SHP77 treated with DMSO at 0.1 percent for 48 hours (cell line): Measurements from ENCODE around the gene LIN7B.
A peak's percentile ranks its signal among the peaks of the same experiment; 100 is the strongest.

ENCODE experiments used
- DNase-seq: peaks from one replicate; lab custom pipeline; 2025; lab: John Stamatoyannopoulos, UW

LIN7B gene

DNA sequence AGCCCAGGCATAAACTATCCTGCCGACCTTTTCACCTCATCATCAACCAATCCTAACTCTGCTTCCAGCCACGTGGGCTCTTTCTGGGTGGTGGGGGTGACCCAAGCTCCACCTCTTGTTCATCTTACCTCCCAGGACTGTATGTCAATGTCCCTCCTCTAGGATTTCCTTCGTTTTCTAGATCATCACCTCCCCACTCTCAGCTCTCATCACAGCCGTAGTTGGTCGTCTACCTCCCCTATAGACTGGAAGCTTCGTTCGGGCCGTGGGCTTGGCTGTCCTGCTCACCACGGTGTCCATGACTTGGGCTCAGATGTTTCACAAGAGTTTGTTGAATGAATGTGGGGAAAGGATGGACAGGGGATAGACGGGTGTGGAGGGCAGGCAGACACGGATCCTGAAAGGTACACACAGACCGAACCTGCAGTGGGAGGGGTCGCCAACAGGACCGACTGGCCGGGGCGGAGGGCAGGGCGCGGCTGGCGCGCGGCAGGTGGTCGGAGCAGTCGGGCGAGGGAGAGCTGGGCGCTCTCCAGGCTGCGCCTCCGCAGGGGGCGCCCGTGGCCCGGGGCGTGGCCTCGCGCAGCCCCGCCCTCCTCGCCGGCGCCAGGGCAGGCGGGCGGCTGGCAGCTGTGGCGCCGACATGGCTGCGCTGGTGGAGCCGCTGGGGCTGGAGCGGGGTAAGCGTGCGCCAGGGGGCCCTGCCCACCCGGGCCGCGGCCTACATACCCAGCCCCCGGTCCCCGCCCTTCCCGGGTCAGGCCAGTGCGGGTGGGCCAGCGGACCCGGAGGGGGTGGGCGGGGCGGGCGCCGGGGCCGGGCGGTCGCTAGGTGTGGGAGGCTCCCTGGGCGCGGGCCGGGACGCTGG is at the start of gene LIN7B:
TSS of gene LIN7B (plus strand) at position 609 of the 868 bp plus-strand sequence. CDS start at position 644, 35 bp downstream.
- peak; percentile 41 for DNase-seq

DNA sequence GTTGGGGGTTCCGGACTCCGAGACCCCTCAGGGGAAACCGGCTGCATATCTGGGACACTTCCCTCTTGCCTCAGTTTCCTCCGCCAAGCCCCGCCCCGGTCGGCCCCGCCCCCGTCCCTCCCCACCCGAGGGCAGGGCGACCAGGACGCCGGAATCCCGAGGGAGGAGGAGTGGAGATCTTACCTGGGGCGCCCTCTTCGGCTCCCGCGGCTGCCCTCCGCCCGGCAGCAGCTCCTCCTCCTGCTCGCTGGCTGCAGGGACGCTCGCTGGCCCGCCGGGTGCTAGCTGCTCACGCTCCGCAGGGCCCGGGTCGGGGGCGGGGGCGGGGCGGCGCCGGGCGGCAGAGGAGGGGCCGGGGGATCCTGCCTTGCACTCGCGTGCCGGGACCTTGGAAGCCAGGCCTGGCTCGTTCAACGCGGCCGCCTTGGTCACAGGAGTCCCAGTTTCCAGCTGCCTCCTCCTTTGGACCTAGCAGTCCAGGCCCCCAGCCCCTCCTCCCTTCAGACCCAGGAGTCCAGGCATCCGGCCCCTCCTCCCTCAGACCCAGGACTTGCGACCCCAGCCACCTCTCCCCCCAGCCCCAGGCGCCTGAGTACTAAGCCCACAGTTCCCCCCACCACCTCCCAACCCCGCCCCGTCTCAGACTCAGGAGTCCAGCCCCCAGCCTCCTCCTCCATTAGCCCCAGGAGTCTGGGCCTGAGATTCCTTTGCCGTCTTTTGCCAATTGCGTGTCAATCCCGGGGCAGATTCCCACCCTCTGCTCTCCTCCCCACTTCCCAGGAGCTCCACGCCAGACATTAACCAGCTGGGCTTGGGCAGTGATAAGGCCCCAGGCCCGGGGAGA is 49.2 kb upstream of the LIN7B start, which contains the start of gene NTF4:
TSS of gene NTF4 (minus strand) at position 51 of the 844 bp plus-strand sequence. CDS start 2,821 bp downstream, outside the sequence.
- DNase-seq, result no peak

DNA sequence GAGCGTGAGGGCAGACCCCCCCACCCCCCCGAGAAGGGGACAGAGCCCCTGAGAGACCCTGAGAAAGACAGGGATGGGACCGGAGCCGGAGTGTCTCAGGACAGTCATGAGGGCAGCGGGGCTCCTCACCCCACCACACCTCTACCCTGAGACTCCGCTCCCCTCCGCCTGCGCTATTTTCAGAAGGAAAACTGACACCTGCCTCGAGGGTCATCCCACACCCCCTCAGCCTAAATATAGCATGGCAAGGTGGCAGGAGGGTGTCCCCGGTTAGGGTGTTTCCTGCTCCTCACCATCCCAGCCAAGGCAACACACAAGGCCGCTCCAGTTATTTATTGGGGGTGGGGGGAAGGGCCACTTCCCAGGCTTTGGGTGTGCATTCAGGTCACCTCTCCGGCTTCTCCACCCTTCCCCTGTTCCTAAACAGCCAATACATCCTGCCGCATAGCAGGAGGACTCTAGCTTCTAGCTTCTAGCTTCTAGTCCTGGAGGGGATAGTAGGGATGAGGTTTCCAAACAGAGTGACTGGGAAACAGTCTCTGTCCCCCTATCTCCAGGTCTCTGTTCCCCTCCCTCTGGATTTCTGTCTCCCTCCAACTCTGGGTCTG is 48.2 kb upstream of the LIN7B start:
- no peak for DNase-seq

- no peak for DNase-seq
Measured at GRCh38 chr19:49067554-49067953, 46.6 kb upstream of the LIN7B start.

DNA sequence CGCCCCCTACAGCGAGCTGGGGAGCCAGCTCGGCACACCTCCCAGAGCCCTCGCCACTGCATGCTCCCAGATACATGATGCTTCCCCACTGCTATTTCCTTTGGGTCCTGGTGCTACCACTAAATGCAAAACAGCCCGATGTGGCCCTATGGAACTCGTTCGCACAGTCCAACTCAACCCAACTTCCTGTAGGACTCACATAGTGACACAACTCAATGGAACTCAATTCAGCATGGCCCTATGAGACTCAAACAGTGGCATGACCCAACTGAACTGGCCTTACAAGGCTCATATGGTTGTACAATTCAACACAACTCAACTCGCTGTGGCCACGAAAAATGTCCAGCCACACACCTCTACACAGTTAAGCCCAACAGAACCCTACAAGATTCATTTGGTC is 45.1 kb upstream of the LIN7B start:
- DNase-seq, result no peak

GRCh38 chr19:49070416-49070815 is 43.8 kb upstream of the LIN7B start:
- DNase-seq, result no peak

- no peak for DNase-seq
Measured at GRCh38 chr19:49071860-49072547, 42.2 kb upstream of the LIN7B start.

GRCh38 chr19:49073514-49074378 is 40.4 kb upstream of the LIN7B start:
- DNase-seq, result peak; percentile 2

DNA sequence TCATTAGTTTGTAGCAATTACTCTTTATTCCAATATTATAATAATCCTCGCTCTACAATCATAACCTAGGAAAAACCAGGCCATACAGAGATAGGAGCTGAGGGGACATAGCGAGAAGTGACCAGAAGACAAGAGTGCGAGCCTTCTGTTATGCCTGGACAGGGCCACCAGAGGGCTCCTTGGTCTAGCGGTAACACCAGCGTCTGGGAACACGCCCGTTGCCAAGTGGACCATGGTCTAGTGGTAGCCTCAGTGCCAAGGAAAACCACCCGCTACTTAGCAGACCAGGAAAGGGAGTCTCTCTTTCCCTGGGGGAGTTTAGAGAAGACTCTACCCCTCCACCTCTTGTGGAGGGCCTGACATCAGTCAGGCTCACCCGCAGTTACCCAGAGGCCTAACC is 39.3 kb upstream of the LIN7B start:
- DNase-seq, result peak; percentile 24

- no peak for DNase-seq
Measured at GRCh38 chr19:49080392-49080791, 33.8 kb upstream of the LIN7B start.

DNA sequence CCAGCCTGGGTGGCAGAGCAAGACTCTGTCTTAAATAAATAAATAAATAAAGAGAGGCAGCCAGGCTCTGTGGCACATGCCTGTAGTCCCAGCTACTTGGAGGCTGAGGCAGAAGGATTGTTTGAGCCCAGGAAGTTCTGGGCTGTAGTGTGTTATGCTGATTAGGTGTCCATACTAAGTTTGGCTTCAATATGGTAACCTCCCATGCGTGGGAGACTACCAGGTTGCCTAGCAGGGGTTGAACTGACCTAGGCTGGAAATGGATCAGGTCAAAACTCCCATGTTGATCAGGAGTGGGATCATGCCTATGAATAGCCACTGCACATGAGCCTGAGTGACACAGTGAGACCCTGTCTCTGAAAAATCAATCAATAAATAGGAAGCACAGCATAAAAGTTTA is 32.9 kb upstream of the LIN7B start:
- no peak for DNase-seq

GRCh38 chr19:49084206-49085019 is 29.8 kb upstream of the LIN7B start:
- peak; percentile 4 for DNase-seq

DNA sequence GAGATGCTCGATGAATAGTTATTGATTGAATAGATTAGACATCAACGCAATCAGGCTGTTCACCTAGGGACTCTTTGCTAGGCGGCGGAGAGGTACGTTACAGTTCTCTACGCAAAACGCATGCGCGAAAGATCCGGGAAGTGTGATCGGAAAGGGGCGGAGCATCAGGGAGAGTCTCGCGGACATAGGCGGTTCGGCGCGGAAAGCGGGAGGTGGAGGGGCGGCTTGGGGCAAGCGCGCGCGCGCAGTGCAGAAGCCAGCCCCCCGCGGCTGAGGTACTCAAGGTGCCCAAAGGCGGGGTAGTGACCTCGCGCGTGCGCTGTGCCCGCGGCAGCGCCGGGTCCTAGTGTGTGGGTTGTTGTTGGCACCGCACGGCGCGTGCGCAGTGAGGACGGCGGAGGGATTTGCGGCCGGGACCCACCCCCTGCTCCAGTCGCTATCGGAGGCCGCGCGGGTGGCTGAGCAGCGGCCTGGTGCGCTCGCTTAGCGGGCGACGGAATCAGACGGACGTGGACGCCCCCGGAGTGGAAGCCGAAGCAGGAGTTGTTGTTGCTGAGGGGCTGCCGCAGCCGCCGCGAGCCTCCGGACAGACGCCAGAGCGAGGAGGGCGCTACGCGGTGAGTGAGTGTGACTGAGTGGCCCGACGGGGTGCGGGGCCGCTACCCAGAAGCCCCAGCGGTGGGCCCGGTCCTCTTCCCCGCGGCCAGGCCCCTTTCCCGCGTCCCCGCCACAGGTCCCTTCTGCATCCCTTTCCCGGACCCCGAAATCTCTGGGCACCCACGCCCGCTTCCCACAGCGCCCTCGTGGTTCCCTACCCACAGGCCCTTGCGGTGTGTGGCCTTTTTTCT is 28.9 kb upstream of the LIN7B start, which contains the start of gene SNRNP70:
TSS of gene SNRNP70 (plus strand) at position 432 of the 848 bp plus-strand sequence. CDS start 964 bp downstream, outside the sequence.
- DNase-seq, result peak; percentile 98

DNA sequence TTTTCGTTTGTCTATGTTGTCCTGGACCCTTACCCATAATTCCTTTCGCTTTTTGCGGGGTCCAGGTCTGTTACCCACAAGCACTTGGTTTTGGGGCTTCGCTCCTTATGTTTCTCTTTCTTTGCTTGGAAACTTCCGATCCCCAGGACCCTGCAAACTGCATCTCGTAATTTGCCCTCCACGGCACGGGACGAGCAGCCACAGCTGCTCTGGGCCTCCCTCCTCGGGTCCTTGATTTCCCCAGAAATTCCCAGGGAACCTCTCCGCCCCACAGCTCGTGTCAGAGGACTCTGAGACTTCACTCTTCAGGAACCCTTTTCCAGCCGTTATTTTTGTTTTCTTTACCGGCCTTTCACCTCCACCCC is 28.3 kb upstream of the LIN7B start:
- DNase-seq, result no peak

DNA sequence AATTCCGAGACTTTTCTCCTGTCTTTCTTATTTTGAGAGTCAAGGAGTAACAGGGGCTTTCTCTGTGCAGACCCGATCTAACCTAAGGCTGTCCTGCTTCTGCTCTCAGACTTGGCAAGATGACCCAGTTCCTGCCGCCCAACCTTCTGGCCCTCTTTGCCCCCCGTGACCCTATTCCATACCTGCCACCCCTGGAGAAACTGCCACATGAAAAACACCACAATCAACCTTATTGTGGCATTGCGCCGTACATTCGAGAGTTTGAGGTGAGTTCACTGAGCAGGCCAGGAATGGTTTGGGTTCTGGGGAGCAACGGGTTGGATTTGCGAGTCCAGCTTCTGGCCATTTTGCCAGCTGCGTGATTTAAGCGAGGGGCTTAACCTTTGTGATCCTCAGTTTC is 27.9 kb upstream of the LIN7B start:
- DNase-seq, result no peak

GRCh38 chr19:49091391-49092038 is 22.7 kb upstream of the LIN7B start:
- DNase-seq, result no peak

- DNase-seq, result no peak
Measured at GRCh38 chr19:49092686-49093085, 21.5 kb upstream of the LIN7B start.
